Left ventricle myocardium inferior (tissue), 1 donor: ENCODE results near the gene UBE3B. TPM values are rescaled to one million over a fixed set of nuclear protein-coding genes. Genes with fewer than 3 reads are reported as not detected.

Experiments
- DNase-seq: peaks from one replicate; pipeline ENCODE4 v3.0.0-alpha.2; 2020
- H3K27ac ChIP-seq: fragments of 200-600 bp; replicated peaks from 2 replicates; pipeline ENCODE4 v1.8.0; 2021
- H3K27me3 ChIP-seq: fragments of 200-600 bp; 2 replicates; pipeline ENCODE4 v1.8.0; 2021; ENCODE audit warnings: low read depth
- H3K36me3 ChIP-seq: fragments of 200-600 bp; 2 replicates; pipeline ENCODE4 v1.8.0; 2021
- H3K4me1 ChIP-seq: fragments of 200-600 bp; 2 replicates; pipeline ENCODE4 v1.8.0; 2021
- H3K4me3 ChIP-seq: fragments of 200-600 bp; 2 replicates; pipeline ENCODE4 v1.8.0; 2021; ENCODE audit warnings: mild to moderate bottlenecking, moderate library complexity
- H3K9me3 ChIP-seq: fragments of 200-600 bp; replicated peaks from 2 replicates; pipeline ENCODE4 v1.8.0; 2021
- intact Hi-C: fragments of 100-400 bp; cut with micrococcal nuclease; formaldehyde crosslinking; loops from one replicate; pipeline ENCODE4 v1.11.0; 2022
- total RNA-seq: library from RNA; stranded (reverse); fragmentation: NEBNext Ultra II Directional; extraction: Animal tissue kit (Norgen Biotek cat#: 25700); gene quantifications from one replicate; pipeline ENCODE4 v1.2.1, GENCODE V29; 2021
- TF ChIP-seq, protein P1 (sequence below): fragments of 200-600 bp; IDR thresholded peaks from 2 replicates; pipeline ENCODE4 v1.8.0; 2021; ENCODE audit warnings: antibody characterized with exemption, mild to moderate bottlenecking, borderline replicate concordance
- donor health status: DM: no; HTN: yes; CAD: no; lungs with severe emphysema.

UBE3B gene
- total RNA-seq, 1 donor from 2014 or later: 56.0 TPM

DNA sequence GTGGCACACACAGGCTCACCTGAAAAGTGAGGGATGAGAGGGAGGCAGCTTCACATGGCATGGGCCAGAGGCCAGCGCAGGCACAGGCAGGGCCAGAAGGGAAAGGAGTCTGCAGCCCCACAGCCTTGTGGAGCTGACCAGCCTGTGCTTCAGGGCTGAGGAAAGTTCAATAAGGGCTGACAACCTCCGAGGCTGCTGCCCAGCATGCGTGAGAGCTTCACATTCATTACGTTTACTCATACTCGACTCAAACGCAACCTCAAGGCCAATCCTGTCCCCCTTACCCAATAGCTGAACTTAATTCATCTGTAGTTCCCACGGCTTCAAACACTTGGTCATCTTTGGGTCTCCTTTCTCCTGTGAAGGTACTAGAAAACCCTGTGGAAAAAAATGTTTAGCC, 91.1 kb downstream of the UBE3B start:
- intact Hi-C loops: no loop called here
- Histone ChIP-seq H3K4me1 (peaks cover 45% of the 10 kb centered on the region), H3K27ac (peak overlapping the region; percentile 46), H3K9me3 (no peaks in the 10 kb centered on the region), H3K27me3 (no peaks in the 10 kb centered on the region), H3K4me3 (no peak overlapping the region), H3K36me3 (peaks cover 52% of the 10 kb centered on the region)
- no peak for DNase-seq
- TF ChIP-seq, protein P1, sequence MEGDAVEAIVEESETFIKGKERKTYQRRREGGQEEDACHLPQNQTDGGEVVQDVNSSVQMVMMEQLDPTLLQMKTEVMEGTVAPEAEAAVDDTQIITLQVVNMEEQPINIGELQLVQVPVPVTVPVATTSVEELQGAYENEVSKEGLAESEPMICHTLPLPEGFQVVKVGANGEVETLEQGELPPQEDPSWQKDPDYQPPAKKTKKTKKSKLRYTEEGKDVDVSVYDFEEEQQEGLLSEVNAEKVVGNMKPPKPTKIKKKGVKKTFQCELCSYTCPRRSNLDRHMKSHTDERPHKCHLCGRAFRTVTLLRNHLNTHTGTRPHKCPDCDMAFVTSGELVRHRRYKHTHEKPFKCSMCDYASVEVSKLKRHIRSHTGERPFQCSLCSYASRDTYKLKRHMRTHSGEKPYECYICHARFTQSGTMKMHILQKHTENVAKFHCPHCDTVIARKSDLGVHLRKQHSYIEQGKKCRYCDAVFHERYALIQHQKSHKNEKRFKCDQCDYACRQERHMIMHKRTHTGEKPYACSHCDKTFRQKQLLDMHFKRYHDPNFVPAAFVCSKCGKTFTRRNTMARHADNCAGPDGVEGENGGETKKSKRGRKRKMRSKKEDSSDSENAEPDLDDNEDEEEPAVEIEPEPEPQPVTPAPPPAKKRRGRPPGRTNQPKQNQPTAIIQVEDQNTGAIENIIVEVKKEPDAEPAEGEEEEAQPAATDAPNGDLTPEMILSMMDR: no peak

DNA sequence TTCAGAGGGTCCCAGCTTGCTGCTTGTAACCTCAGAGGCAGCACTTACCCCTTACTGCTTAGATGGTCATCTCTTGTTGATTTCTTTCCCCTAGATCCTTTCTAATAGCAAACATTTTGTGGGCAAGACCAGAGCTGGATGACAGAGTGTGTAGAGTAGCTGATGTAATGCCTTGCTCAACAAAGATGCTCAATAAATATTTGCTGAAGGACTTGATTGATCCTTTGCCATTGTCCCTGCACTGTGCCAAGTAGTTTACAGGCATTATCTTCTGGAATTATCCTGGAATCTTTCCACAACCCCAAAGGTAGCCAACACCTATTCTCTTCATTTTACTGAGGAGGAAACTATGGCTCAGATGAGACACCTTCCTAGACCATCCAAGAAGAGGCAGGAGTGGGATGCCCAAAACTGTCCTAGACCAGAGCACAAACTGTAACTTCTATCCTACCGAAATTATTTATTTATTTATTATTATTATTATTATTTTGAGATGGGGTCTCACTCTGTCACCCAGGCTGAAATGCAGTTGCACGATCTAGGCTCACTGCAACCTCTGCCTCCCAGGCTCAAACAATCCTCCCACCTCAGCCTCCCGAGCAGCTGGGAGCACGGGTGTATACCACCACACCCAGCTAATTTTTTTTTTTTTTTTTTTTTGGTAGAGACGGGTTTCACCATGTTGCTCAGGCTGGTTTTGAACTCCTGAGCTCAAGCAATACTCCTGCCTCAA, 94.5 kb downstream of the UBE3B start:
- intact Hi-C loops: no loop called here
- Histone ChIP-seq H3K27me3 (no peaks in the 10 kb centered on the region), H3K9me3 (no peaks in the 10 kb centered on the region), H3K4me1 (peaks cover 44% of the 10 kb centered on the region), H3K36me3 (peaks cover 41% of the 10 kb centered on the region), H3K4me3 (peak overlapping the region; percentile 84), H3K27ac (peak overlapping the region; percentile 11)
- no peak for DNase-seq
- TF ChIP-seq, protein P1: no peak

DNA sequence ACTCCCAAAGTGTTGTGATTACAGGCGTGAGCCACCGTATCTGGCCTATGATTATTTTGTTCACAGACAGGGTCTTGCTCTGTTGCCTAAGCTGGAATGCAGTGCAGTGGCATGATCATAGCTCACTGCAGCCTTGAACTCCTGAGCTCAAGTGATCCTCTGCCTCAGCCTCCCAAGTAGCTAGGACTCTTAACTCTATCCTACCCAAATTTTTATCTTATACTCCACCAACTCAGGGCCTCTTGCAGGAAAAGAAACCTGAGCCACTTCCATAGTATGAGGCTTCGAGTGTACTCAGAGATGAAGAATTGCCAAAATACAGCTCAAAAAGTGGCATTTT, 95.0 kb downstream of the UBE3B start:
- H3K4me1 ChIP-seq: peaks cover 44% of the 10 kb centered on the region
- H3K27ac ChIP-seq: peak overlapping the region; percentile 90
- H3K36me3 ChIP-seq: peaks cover 42% of the 10 kb centered on the region
- no peaks in the 10 kb centered on the region for H3K27me3 ChIP-seq
- H3K9me3 ChIP-seq: no peaks in the 10 kb centered on the region
- peak overlapping the region; percentile 84 for H3K4me3 ChIP-seq
- intact Hi-C loops: no loop called here
- DNase-seq: no peak
- TF ChIP-seq, protein P1: no peak

DNA sequence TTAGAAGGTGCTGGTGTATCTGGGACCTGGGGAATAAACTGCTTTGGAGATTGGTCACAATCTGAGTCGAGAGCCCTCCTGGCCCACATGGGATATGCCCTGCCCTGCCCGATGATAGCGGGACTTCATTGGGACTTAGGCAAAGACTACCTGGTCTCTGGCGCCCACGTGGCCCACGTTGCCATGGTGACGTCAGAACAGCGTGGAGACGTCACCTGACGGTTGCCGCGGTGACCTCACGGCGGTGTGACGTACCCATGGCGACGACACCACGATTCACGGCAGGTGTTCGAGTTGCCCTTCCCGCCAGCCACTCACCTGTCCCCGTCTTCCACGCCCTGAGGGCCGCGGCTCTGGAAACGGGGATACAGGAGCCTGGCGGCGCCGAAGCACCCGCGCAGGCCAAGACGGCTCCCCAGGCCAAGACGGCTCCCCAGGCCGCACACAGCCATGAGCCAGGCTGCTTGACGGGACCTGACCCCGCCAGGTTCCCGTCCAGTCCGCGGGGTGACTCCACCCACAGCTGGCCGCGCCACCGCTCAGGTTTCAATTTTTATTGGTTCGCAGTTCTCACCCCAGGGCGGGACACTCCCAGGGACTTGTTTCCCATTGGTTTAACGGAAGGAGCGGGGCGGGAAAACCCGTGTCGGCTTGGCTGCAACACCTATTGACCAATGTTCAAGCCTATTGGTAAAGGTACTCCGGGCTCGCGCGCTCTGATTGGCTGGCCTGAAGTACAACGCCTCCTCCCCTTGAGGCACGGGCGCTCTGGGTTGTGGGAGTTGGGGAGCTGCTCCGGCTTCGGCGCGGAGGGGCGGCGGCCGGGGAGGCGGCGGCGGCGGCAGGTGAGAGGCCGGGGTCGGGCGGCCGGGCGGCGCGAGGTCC, 95.8 kb downstream of the UBE3B start, which contains the start of the genes MMAB and MVK:
TSS of gene MMAB (minus strand) at position 476 of the 885 bp plus-strand sequence. CDS start at position 452, 24 bp downstream.
TSS of gene MVK (plus strand) at position 766 of the 885 bp plus-strand sequence. CDS start 1,029 bp downstream, outside the sequence.
- Histone ChIP-seq H3K36me3 (peaks cover 42% of the 10 kb centered on the region), H3K27ac (peak within 1 kb of the TSS; percentile 90), H3K4me1 (peaks cover 44% of the 10 kb centered on the region), H3K27me3 (no peaks in the 10 kb centered on the region), H3K9me3 (no peaks in the 10 kb centered on the region), H3K4me3 (peak within 1 kb of the TSS; percentile 84)
- intact Hi-C loops: no loop called here
- TF ChIP-seq, protein P1: no peak
- DNase-seq: peak; percentile 98

DNA sequence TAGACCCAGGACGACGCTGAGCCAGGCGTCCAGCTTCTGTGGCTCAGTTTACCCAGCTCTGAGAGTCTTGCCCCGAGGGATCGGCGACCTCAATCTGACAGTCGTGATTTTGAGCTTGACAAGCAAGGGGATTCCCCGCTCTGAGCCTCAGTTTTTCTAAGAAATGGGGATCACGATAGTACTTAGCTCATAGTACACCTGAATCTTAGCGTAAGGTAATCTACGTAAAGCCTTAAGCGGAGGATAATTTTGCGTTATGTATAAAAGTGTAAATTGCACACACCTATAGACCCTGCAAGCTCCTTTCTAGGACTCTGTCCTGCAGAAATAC, 96.4 kb downstream of the UBE3B start:
- TF ChIP-seq, protein P1: no peak
- H3K4me3 ChIP-seq: peak overlapping the region; percentile 84
- peaks cover 44% of the 10 kb centered on the region for H3K36me3 ChIP-seq
- intact Hi-C loops: no loop called here
- no peaks in the 10 kb centered on the region for H3K9me3 ChIP-seq
- peak overlapping the region; percentile 72 for H3K27ac ChIP-seq
- peaks cover 44% of the 10 kb centered on the region for H3K4me1 ChIP-seq
- no peaks in the 10 kb centered on the region for H3K27me3 ChIP-seq
- DNase-seq: no peak
